Measurements from ENCODE around the gene CSMD2.

GRCh38 chr1:34126486-34126885, 38.5 kb downstream of the CSMD2 start:
- TF ChIP-seq CTCF (conservative IDR thresholded peaks at IDR 0.05; ENCODE audit: low read depth, low read length), result no peak
- TF ChIP-seq EZH2 (IDR thresholded peaks at IDR 0.05; ENCODE audit: borderline replicate concordance, low read depth, low read length, poor library complexity, severe bottlenecking), result no peak
